HL-60/S4 treated with retinoic acid at 250 ng/mL for 4 days and 3 days (cell line): ENCODE measurements around the gene UBE2D3.

Experiments
- in situ Hi-C: fragments of 300-500 bp; cut with MboI; formaldehyde crosslinking; loops from 2 replicates; pipeline ENCODE4 v1.7.0; 2022; ENCODE audit warnings: low sequenced_read_pairs

The UBE2D3 gene

GRCh38 chr4:102758241-102759160 lies 68.8 kb downstream of the UBE2D3 start:
- in situ Hi-C loops: no loop called here

- in situ Hi-C loops: no loop called here
Measured at GRCh38 chr4:102757681-102758080, 69.7 kb downstream of the UBE2D3 start.

- in situ Hi-C loops: no loop called here
Measured at GRCh38 chr4:102754044-102754443, 73.3 kb downstream of the UBE2D3 start.

GRCh38 chr4:102751941-102752340 lies 75.4 kb downstream of the UBE2D3 start:
- in situ Hi-C loops: no loop called here
